Esophagus squamous epithelium (tissue), 4 donors: ENCODE measurements around the gene TRIP4.

Experiments used
- POLR2A ChIP-seq, 4 donors: fragments of 450-650 bp; IDR thresholded peaks; one replicate each; pipeline ENCODE4 v1.6.1; 2017; ENCODE audit warnings: antibody characterized with exemption in 4 of 4, mild to moderate bottlenecking in 4 of 4, moderate library complexity in 3 of 4
- TF ChIP-seq, protein P1 (sequence below), 6 experiments: fragments of 450-650 bp in 4 of 6; fragments of 200-600 bp in 2 of 6; sonication (generic) in 2 of 6; IDR thresholded peaks; one replicate each; pipeline ENCODE4 v1.5.1; 2016 to 2019; ENCODE audit warnings: antibody characterized with exemption in 6 of 6, mild to moderate bottlenecking in 4 of 6, moderate library complexity in 4 of 6

DNA sequence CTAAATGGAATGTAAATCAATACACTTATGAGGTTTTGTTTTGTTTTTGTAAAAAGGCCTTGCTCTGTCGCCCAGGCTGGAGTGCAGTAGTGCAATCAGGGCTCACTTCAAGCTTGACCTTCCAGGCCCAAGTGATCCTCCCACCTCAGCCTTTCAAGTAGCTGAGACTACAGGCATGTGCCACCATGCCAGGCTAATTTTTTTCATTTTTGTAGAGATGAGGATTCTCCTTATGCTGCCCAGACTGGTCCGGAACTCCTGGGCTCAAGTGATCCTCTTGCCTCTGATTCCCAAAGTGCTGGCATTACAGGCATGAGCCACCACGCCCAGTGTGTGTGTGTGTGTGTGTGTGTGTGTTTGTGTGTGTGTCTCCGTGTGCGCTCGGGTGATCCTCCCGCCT is 1.3 kb upstream of the TRIP4 start:
- TF ChIP-seq, protein P1, sequence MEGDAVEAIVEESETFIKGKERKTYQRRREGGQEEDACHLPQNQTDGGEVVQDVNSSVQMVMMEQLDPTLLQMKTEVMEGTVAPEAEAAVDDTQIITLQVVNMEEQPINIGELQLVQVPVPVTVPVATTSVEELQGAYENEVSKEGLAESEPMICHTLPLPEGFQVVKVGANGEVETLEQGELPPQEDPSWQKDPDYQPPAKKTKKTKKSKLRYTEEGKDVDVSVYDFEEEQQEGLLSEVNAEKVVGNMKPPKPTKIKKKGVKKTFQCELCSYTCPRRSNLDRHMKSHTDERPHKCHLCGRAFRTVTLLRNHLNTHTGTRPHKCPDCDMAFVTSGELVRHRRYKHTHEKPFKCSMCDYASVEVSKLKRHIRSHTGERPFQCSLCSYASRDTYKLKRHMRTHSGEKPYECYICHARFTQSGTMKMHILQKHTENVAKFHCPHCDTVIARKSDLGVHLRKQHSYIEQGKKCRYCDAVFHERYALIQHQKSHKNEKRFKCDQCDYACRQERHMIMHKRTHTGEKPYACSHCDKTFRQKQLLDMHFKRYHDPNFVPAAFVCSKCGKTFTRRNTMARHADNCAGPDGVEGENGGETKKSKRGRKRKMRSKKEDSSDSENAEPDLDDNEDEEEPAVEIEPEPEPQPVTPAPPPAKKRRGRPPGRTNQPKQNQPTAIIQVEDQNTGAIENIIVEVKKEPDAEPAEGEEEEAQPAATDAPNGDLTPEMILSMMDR (IDR thresholded peaks at IDR 0.05) = no peak
- no peak for TF ChIP-seq POLR2A (IDR thresholded peaks at IDR 0.05)
